ENCODE measurements around the gene PNPLA1. TPM values are rescaled to one million over a fixed set of nuclear protein-coding genes. Genes with fewer than 3 reads are reported as not detected.
A peak's percentile ranks its signal among the peaks of the same experiment; 100 is the strongest.

Gene PNPLA1
- total RNA-seq, 2 donors from 2014 or later, result 2.0 TPM; not detected in 1

DNA sequence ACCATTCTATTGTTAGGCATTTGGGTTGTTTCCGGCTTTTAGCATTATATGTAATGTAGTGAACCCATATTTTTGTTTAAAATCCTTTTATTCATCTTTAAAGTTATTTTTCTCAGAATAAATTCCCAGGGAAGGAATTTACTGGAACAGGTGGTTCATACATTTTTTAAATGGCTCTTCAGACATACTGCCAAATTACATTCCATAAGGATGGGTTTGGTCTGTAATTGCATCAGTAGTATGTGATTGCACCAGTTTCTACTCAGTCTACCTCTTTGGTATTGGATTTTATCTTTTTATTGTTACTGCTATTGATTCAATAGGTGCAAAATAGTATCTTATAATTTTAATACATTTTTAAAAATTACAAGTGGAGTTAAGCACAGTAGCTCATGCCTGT lies 46.2 kb upstream of the PNPLA1 start:
- DNase-seq (ENCODE audit: low spot score), result no peak
- Histone ChIP-seq H3K27ac (no peak overlapping the region), H3K9me3 (no peaks in the 10 kb centered on the region), H3K36me3 (peaks cover 4 to 5% of the 10 kb centered on the region in 2 donors), H3K4me3 (no peak overlapping the region), H3K4me1 (replicated peaks) (no peaks in the 10 kb centered on the region), H3K27me3 (replicated peaks; ENCODE audit: insufficient read depth) (no peaks in the 10 kb centered on the region)
- 95% methylated on average over 1 of the region's 1 CpG for WGBS
- intact Hi-C loops (cut with DNase I), result no loop called here
- TF ChIP-seq POLR2AphosphoS5 (IDR thresholded peaks at IDR 0.05) (no peak), POLR2A (IDR thresholded peaks at IDR 0.05) (no peak)
- TF ChIP-seq, protein P1, sequence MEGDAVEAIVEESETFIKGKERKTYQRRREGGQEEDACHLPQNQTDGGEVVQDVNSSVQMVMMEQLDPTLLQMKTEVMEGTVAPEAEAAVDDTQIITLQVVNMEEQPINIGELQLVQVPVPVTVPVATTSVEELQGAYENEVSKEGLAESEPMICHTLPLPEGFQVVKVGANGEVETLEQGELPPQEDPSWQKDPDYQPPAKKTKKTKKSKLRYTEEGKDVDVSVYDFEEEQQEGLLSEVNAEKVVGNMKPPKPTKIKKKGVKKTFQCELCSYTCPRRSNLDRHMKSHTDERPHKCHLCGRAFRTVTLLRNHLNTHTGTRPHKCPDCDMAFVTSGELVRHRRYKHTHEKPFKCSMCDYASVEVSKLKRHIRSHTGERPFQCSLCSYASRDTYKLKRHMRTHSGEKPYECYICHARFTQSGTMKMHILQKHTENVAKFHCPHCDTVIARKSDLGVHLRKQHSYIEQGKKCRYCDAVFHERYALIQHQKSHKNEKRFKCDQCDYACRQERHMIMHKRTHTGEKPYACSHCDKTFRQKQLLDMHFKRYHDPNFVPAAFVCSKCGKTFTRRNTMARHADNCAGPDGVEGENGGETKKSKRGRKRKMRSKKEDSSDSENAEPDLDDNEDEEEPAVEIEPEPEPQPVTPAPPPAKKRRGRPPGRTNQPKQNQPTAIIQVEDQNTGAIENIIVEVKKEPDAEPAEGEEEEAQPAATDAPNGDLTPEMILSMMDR (IDR thresholded peaks at IDR 0.05), result no peak

DNA sequence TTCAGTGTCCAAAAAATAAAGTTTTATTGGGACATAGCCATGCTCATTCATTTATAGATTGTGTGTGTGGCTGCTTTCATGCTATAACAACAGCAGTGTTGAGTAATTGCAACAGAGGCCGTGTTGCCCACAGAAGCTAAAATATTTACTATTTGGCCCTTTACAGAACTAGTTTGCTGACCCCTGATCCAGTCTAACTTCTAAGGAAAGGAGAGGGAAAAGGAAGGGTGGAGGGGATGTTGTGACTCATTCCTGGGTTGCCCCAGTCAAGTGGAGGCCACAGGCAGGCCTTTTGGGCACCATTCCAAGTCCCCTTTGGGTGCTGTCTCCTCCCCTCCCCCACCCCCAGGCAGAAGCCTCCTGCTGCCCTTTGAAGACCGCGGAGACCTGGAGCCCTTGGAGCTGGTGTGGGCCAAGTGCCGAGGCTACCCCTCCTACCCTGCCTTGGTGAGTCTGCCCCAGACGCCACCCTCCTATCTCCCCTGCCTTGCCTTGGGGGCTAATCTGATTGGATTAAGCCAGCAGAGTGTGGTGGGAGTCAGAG lies 44.9 kb upstream of the PNPLA1 start:
- TF ChIP-seq, protein P1 (IDR thresholded peaks at IDR 0.05), result no peak
- TF ChIP-seq POLR2AphosphoS5 (IDR thresholded peaks at IDR 0.05) (no peak), POLR2A (IDR thresholded peaks at IDR 0.05) (no peak)
- Histone ChIP-seq H3K27ac (no peak overlapping the region), H3K4me3 (no peak overlapping the region), H3K4me1 (replicated peaks) (no peaks in the 10 kb centered on the region), H3K9me3 (no peaks in the 10 kb centered on the region), H3K27me3 (replicated peaks; ENCODE audit: insufficient read depth) (no peaks in the 10 kb centered on the region), H3K36me3 (peaks cover 5 to 13% of the 10 kb centered on the region in 2 donors)
- no peak for DNase-seq (ENCODE audit: low spot score)
- WGBS, result 80% methylated on average over 5 of the region's 5 CpGs
- intact Hi-C loops (cut with DNase I), result no loop called here

DNA sequence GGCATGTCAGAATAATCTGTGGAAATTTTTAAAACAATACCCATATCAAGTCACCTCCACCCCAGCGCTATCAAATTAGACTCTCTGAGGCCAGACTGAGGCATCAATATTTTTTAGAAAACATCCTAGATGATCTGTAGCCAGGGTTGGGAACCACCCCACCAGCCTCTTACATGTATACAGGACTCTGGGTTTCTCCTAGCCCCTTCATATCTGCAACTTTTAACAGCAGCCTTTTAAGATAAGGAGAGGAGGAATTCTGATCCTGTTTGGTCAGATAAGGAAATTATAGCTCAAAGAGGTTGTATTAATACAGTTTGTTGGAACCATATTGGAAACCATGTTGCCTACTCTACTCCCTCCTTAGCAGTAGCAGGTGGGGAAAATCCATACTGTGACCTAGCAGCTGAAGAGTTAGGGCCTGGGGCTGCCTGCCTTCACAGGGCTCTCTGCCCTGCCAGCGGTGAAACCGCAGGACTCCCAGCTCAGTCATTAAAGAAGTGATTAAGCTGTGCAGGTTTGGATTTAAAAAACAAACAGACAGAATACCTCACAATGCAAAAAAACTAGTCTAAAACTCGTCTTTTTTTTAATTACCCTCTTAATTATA lies 43.3 kb upstream of the PNPLA1 start:
- no peaks in the 10 kb centered on the region for H3K9me3 ChIP-seq
- peaks cover 10 to 21% of the 10 kb centered on the region in 2 donors for H3K36me3 ChIP-seq
- H3K27ac ChIP-seq, result no peak overlapping the region
- WGBS, result 66% methylated on average over 4 of the region's 4 CpGs
- no peak for DNase-seq (ENCODE audit: low spot score)
- intact Hi-C loops (cut with DNase I), result no loop called here
- H3K27me3 ChIP-seq (replicated peaks; ENCODE audit: insufficient read depth), result no peaks in the 10 kb centered on the region
- H3K4me1 ChIP-seq (replicated peaks), result no peaks in the 10 kb centered on the region
- TF ChIP-seq, protein P1 (IDR thresholded peaks at IDR 0.05), result no peak
- TF ChIP-seq POLR2A (IDR thresholded peaks at IDR 0.05), result no peak
- TF ChIP-seq POLR2AphosphoS5 (IDR thresholded peaks at IDR 0.05), result no peak
- H3K4me3 ChIP-seq, result no peak overlapping the region

DNA sequence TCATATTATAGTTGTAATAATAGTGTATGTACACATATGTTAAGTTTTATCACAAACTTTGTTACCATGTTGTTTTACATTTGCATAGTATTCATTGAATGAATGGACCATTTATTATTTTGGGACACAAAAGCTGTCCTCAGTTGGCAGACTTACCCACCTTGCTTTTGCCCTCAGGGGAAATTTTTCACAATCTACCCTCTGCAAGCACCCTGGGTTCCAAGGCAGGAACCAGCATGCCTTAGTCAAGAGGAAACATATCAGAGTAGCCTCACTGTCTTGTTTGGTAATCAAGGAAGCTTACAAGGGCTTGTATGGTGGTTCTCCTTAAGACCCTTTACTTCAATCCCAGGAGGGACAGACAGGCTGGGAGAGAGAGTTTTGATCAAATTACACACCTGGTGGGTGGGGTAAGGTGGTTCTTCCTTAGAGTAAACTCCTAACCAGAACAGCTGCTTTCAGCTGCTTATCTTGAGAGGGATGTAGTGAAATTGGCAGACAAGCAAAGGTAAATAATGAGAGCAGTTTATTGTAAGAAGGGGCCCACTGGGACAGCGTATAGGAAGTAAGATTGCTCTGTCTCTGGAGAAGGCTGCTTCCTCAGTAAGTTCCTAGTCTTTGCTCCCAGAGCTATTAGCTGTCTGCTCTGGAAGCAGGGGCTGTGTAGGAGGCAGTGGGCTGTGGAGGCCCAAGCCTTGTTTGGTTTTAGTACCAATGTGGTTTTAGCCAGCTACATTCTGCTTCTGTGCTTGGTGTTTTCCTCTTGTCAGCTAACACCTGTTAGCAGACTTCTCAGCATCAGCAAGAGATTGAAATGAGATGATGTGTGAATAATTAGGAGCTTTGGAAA lies 42.3 kb upstream of the PNPLA1 start:
- H3K4me1 ChIP-seq (replicated peaks), result no peaks in the 10 kb centered on the region
- intact Hi-C loops (cut with DNase I), result no loop called here
- no peaks in the 10 kb centered on the region for H3K27me3 ChIP-seq (replicated peaks; ENCODE audit: insufficient read depth)
- no peaks in the 10 kb centered on the region for H3K9me3 ChIP-seq
- H3K36me3 ChIP-seq, result peaks cover 10 to 21% of the 10 kb centered on the region in 2 donors
- WGBS, result 10% methylated on average over 1 of the region's 1 CpG
- H3K27ac ChIP-seq, result peak overlapping the region; percentile 15 to 41
- no peak overlapping the region for H3K4me3 ChIP-seq
- DNase-seq (ENCODE audit: low spot score), result peak; percentile 52
- TF ChIP-seq POLR2A (IDR thresholded peaks at IDR 0.05) (no peak), POLR2AphosphoS5 (IDR thresholded peaks at IDR 0.05) (peak; percentile 46)
- TF ChIP-seq, protein P1 (IDR thresholded peaks at IDR 0.05), result no peak
